ENCODE results near the gene GMDS. TPM values are rescaled to one million over a fixed set of nuclear protein-coding genes. Genes with fewer than 3 reads are reported as not detected.

GMDS gene
- total RNA-seq, 1 donor from 2014 or later, result 17.9 TPM

DNA sequence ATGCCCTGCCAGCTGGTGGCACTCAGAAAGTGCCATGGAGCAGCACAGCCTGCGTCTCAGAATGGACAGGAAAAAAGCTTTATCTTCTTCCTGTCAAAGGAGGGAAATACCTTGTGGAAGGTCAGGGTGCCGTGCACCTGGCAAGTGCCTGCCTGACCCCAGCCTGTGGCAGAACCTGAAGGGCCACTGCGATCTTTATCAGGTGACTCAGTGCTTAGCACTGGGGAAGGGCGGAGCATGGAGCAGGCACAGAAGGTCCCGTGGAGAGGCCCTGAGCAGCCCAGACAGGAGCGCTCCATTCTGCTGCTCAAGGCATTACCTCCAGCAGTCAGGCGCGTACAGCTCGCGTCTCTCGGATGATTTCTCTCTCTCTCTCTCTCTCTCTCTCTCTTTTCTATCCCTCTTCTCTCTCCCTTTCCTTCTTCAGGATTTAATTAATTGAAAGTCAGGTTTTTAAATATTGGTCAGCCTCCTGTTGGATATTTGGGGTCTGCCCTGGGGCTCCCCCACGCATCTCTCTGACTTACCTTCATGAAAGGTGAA is 604.0 kb downstream of the GMDS start:
- DNase-seq (ENCODE audit: low read depth), result no peak
- TF ChIP-seq, protein P1, sequence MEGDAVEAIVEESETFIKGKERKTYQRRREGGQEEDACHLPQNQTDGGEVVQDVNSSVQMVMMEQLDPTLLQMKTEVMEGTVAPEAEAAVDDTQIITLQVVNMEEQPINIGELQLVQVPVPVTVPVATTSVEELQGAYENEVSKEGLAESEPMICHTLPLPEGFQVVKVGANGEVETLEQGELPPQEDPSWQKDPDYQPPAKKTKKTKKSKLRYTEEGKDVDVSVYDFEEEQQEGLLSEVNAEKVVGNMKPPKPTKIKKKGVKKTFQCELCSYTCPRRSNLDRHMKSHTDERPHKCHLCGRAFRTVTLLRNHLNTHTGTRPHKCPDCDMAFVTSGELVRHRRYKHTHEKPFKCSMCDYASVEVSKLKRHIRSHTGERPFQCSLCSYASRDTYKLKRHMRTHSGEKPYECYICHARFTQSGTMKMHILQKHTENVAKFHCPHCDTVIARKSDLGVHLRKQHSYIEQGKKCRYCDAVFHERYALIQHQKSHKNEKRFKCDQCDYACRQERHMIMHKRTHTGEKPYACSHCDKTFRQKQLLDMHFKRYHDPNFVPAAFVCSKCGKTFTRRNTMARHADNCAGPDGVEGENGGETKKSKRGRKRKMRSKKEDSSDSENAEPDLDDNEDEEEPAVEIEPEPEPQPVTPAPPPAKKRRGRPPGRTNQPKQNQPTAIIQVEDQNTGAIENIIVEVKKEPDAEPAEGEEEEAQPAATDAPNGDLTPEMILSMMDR (conservative IDR thresholded peaks at IDR 0.05; ENCODE audit: low read depth, low read length), result no peak
- no peak overlapping the region for H3K4me3 ChIP-seq (ENCODE audit: low read depth, low read length)

DNA sequence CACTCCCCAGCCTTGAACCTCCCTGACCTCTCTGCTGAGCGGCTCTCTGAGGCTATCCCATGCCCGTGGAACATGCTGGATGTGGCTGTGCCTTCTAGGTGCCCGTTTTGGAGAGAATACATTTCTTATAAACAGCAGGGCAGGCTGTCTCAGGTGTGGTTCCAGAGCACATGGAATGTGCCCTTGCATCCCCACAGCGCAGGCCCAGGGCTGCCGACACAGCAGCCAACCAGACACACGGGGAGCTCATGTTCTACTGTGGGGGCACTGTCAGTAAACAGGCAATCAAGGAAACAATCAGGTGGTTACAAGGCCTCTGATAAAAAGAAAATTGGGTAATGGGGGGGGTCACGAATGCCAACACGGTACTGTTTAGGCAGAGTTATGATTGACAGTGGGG is 604.9 kb downstream of the GMDS start:
- H3K4me3 ChIP-seq (ENCODE audit: low read depth, low read length), result no peak overlapping the region
- no peak for DNase-seq (ENCODE audit: low read depth)
- TF ChIP-seq, protein P1 (conservative IDR thresholded peaks at IDR 0.05; ENCODE audit: low read depth, low read length), result no peak

DNA sequence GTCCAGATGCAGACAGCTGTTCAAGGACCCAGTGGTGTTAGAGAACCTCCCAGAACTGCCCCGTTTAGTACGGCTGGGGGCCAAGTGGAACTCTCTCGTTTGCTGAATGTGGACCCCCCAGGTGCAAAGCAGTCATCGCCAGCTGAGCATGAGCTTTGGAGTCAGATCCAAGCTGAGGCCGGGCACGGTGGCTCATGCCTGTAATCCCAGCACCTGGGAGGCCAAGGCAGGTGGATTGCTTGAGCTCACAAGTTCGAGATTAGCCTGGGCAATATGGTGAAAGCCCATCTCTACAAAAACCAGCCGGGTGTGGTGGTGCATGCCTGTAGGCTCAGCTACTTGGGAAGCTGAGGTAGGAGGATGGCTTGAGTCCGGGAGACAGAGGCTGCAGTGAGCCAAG is 606.0 kb downstream of the GMDS start:
- H3K4me3 ChIP-seq (ENCODE audit: low read depth, low read length), result no peak overlapping the region
- no peak for DNase-seq (ENCODE audit: low read depth)
- TF ChIP-seq, protein P1 (conservative IDR thresholded peaks at IDR 0.05; ENCODE audit: low read depth, low read length), result no peak

DNA sequence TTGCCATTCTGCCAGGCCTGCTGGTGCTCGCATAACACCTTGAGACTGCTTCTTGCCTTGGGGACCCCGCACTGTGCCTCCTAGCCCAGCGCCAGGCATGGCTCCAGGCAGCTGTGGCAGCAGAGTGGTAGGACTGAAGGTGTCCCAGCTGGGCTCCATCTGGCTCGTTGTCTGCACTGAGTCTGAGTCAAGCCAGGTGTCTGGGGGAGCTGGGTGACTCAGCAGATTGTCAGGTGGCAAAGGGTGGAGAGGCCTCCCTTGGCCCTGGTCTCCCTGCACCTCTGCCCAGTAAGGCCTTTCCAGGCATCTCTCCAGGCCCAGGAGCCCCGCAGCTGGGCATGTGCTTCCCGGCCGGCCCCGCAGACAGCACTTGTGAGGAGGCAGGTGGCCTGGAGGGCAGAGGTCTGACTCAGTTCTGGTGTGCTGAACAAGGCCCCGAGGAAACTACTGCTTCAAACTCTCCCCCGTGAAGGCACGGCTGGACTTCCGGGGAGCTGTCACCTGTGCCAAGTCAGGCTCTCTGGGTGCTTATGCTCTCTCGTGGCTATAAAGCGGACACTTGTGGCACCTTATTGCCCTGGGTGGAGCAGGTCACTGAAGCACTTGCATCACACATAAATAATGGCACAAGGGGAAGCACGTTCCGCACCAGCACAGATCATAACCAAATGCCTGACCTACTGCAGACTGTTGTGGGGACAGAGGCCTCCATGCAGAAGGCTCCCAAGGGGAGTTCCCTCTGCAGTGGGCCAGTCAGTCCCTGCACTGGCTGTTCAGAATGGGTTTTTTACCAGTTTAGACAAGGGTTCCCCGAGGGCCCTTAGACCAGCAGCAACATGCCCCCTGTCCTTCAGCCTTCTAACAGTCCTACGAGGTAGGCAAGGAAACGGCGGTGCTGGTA is 608.2 kb downstream of the GMDS start:
- TF ChIP-seq, protein P1 (conservative IDR thresholded peaks at IDR 0.05; ENCODE audit: low read depth, low read length), result no peak
- DNase-seq (ENCODE audit: low read depth), result no peak
- no peak overlapping the region for H3K4me3 ChIP-seq (ENCODE audit: low read depth, low read length)

DNA sequence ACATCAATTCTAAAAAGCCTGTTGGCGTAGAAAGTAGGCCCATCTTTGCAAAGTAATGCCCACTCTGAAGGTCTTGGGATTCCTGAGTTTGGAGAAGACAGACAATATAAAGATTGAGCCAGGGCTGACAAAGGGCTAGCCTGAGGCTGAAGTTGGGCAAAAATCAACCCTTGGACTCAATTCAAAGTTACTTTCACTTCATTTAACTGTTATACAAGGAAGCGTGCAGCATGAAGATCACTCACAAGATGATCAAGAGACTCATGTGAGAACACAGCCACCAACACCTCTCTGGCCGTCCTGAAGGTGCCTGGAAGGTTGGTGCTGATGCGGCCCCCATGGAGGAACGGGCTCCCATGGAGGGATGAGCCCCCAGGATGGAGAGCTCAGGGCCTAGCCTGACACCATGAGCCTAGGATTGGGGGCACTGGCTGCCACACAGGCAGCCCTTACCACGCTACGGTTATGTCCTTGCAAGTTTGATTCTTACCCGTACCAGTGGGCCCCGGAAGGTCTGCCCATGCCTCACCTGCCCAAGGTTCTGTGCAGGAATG is 609.1 kb downstream of the GMDS start:
- TF ChIP-seq, protein P1 (conservative IDR thresholded peaks at IDR 0.05; ENCODE audit: low read depth, low read length), result no peak
- H3K4me3 ChIP-seq (ENCODE audit: low read depth, low read length), result no peak overlapping the region
- no peak for DNase-seq (ENCODE audit: low read depth)

DNA sequence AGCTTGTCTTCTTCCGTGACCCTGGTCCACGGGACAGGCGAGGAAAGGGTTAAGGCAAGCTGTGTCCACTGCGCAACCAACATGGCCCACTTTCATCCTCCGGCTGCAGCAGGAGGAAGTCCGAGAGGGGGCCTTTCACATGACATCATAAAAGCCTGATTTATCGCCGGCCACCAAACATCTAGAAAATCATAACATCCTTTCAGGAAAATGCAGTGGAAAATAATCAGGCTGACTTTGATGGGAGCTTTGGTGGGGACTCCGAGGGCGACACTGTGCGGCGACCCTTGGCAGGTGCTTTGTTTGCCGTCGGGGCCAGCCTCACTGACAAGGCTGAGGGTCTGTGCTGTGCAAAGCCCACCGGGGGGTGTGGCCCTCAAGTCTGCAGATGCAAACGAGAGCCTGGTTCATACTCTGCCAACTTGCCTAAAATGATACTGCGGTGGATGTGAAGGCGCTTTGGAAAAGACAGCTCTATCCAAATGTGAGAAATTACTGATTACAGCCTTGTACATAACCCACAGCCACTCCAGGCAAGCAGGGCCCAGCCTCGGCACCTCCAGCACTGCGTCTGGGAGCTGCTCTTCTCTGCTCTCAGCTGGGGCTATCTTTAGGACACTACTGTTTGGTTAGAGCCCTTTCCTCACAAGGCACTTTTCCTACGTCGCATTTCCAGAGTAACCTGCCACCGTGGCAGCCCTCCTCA is 609.9 kb downstream of the GMDS start:
- no peak overlapping the region for H3K4me3 ChIP-seq (ENCODE audit: low read depth, low read length)
- no peak for DNase-seq (ENCODE audit: low read depth)
- TF ChIP-seq, protein P1 (conservative IDR thresholded peaks at IDR 0.05; ENCODE audit: low read depth, low read length), result no peak
